HepG2 (cell line): ENCODE data around the gene PRUNE1. TPM values are rescaled to one million over a fixed set of nuclear protein-coding genes. Genes with fewer than 3 reads are reported as not detected.
A peak's percentile ranks its signal among the peaks of the same experiment; 100 is the strongest.

Experiments
- ATRX ChIP-seq: sonication (generic); formaldehyde crosslinking; IDR thresholded peaks from 2 replicates; pipeline ENCODE4 v1.4.0; 2020; ENCODE audit warnings: missing genetic modification reagents, borderline replicate concordance
- HOXD1 ChIP-seq: sonication (generic); formaldehyde crosslinking; IDR thresholded peaks from 2 replicates; pipeline ENCODE4 v1.5.0; 2020; ENCODE audit warnings: missing genetic modification reagents
- ISL2 ChIP-seq: sonication (generic); formaldehyde crosslinking; IDR thresholded peaks from 2 replicates; pipeline ENCODE4 v1.5.0; 2020; ENCODE audit warnings: missing genetic modification reagents
- KLF9 ChIP-seq: IDR thresholded peaks from 2 replicates; pipeline ENCODE4 v1.6.1; 2016; ENCODE audit warnings: low read depth
- MEIS2 ChIP-seq: sonication (generic); formaldehyde crosslinking; IDR thresholded peaks from 2 replicates; pipeline ENCODE4 v1.9.0; 2021; ENCODE audit warnings: mild to moderate bottlenecking, missing genetic modification reagents
- SMARCE1 ChIP-seq: fragments of 450-650 bp; IDR thresholded peaks from 2 replicates; pipeline ENCODE4 v1.6.1; 2017; ENCODE audit warnings: borderline replicate concordance
- ZBTB1 ChIP-seq: sonication (generic); formaldehyde crosslinking; IDR thresholded peaks from 2 replicates; pipeline ENCODE4 v1.4.0; 2020; ENCODE audit warnings: missing genetic modification reagents, borderline replicate concordance
- ZBTB4 ChIP-seq: sonication (generic); formaldehyde crosslinking; IDR thresholded peaks from 2 replicates; pipeline ENCODE4 v1.4.0; 2020; ENCODE audit warnings: missing genetic modification reagents, mild to moderate bottlenecking, borderline replicate concordance
- ZNF264 ChIP-seq: sonication (generic); formaldehyde crosslinking; IDR thresholded peaks from 2 replicates; pipeline ENCODE4 v1.4.0; 2020; ENCODE audit warnings: missing genetic modification reagents
- ZNF317 ChIP-seq: sonication (generic); formaldehyde crosslinking; IDR thresholded peaks from 2 replicates; pipeline ENCODE4 v1.5.0; 2020; ENCODE audit warnings: mild to moderate bottlenecking, missing genetic modification reagents
- ZNF33A ChIP-seq: sonication (generic); formaldehyde crosslinking; IDR thresholded peaks from 2 replicates; pipeline ENCODE4 v1.5.1; 2020; ENCODE audit warnings: missing genetic modification reagents, mild to moderate bottlenecking, moderate library complexity, borderline replicate concordance
- ZNF441 ChIP-seq: sonication (generic); formaldehyde crosslinking; IDR thresholded peaks from 2 replicates; pipeline ENCODE4 v1.7.0; 2021; ENCODE audit warnings: missing genetic modification reagents, borderline replicate concordance
- ZNF550 ChIP-seq: sonication (generic); formaldehyde crosslinking; IDR thresholded peaks from 2 replicates; pipeline ENCODE4 v1.4.0; 2020; ENCODE audit warnings: mild to moderate bottlenecking, missing genetic modification reagents, borderline replicate concordance
- ZNF652 ChIP-seq: IDR thresholded peaks from 2 replicates; pipeline ENCODE4 v1.6.1; 2016; ENCODE audit warnings: low read depth, borderline replicate concordance
- ZNF710 ChIP-seq: sonication (generic); formaldehyde crosslinking; IDR thresholded peaks from 2 replicates; pipeline ENCODE4 v1.5.0; 2020; ENCODE audit warnings: mild to moderate bottlenecking, missing genetic modification reagents, borderline replicate concordance
- ZNF841 ChIP-seq: sonication (generic); formaldehyde crosslinking; IDR thresholded peaks from 2 replicates; pipeline ENCODE4 v1.8.1; 2023; ENCODE audit warnings: missing genetic modification reagents, borderline replicate concordance
- polyA plus RNA-seq, 8 experiments: library from polyadenylated mRNA; depleted of rRNA in 3 of 8; stranded (reverse) in 7 of 8; unstranded in 1 of 8; fragments of >200 nt; fragmentation: Illumina TruSeq in 4 of 8; extraction: Trizol in 4 of 8; gene quantifications; 2 replicates each; pipeline versions ENCODE4 v1.2.1 to v1.2.3, GENCODE V29; 2011 to 2016; ENCODE audit warnings: low read depth in 4 of 8, missing spikeins in 1 of 8, mixed read lengths in 1 of 8; ENCODE audit not compliant: insufficient read depth in 1 of 8
- total RNA-seq, 5 experiments: library from RNA; depleted of rRNA; stranded (reverse); fragments of >200 nt; fragmentation: Illumina TruSeq; extraction: Trizol; gene quantifications; 2 replicates each; pipeline ENCODE4 v1.2.3, GENCODE V29; 2016; ENCODE audit warnings: low read depth in 1 of 5
- TF ChIP-seq, protein P1 (sequence below): sonication (generic); formaldehyde crosslinking; IDR thresholded peaks from 2 replicates; pipeline ENCODE4 v1.5.0; 2020; ENCODE audit warnings: mild to moderate bottlenecking, missing genetic modification reagents
- TF ChIP-seq, protein P2 (sequence below): sonication (generic); formaldehyde crosslinking; conservative IDR thresholded peaks from 2 replicates; pipeline ENCODE4 v1.8.1; 2023; ENCODE audit warnings: missing genetic modification reagents

PRUNE1 gene
- total and polyA plus RNA-seq, 2 of the 13 experiments (the other 11 are each of a cell fraction or from before 2014, with no cell fraction given): 19.0 to 31.9 TPM

DNA sequence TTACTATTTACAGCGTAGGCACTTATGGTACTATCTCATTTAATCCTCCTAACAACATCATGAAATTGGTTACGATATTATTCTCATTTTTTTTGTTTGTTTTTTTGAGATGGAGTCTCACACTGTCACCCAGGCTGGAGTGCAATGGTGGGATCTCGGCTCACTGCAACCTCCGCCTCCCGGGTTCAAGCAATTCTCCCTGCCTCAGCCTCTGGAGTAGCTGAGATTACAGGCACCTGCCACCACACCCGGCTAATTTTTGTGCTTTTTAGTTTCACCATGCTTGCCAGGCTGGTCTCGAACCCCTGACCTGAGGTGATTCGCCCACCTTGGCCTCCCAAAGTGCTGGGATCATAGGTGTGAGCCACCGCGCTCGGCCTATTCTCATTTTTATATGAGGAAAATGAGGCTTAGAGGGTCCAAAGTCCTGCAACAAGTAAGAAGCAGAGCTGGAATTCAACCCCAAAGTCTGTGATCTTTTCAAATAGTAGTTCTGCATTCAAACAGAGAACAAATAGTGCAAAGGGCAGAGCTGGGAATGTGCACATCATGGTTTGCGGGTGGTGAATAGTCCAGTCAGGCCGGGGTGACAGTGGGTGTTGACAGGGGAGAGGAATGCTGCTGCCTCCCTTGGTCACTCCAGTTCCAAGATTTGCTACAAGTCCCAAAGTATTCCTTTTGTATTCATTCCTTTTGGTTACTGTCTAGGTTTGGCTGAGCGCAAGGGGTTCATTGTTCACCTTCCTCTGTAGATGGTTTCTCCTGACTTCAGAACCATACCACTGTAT, 4.6 kb downstream of the PRUNE1 start (continued):
- no peak for TF ChIP-seq ZNF550 (CRISPR knock-in tag)
- TF ChIP-seq, protein P1, sequence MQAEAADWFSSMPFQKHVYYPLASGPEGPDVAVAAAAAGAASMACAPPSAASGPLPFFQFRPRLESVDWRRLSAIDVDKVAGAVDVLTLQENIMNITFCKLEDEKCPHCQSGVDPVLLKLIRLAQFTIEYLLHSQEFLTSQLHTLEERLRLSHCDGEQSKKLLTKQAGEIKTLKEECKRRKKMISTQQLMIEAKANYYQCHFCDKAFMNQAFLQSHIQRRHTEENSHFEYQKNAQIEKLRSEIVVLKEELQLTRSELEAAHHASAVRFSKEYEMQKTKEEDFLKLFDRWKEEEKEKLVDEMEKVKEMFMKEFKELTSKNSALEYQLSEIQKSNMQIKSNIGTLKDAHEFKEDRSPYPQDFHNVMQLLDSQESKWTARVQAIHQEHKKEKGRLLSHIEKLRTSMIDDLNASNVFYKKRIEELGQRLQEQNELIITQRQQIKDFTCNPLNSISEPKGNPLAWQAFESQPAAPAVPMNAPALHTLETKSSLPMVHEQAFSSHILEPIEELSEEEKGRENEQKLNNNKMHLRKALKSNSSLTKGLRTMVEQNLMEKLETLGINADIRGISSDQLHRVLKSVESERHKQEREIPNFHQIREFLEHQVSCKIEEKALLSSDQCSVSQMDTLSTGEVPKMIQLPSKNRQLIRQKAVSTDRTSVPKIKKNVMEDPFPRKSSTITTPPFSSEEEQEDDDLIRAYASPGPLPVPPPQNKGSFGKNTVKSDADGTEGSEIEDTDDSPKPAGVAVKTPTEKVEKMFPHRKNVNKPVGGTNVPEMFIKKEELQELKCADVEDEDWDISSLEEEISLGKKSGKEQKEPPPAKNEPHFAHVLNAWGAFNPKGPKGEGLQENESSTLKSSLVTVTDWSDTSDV: no peak
- TF ChIP-seq ZNF841: no peak
- peak; percentile 91 for TF ChIP-seq ZNF710 (CRISPR knock-in tag)
- no peak; the same call in 1 of the 2 replicates for TF ChIP-seq ZNF652 (CRISPR knock-in tag)
- peak; percentile 90 for TF ChIP-seq ZNF264 (CRISPR knock-in tag)
- TF ChIP-seq ZNF33A (CRISPR knock-in tag): peak; percentile 7; the same call in 1 of the 2 replicates
- TF ChIP-seq ATRX (CRISPR knock-in tag): no peak
- no peak for TF ChIP-seq ZNF441 (CRISPR knock-in tag)
- peak; percentile 61; the same call in 1 of the 2 replicates for TF ChIP-seq MEIS2 (CRISPR knock-in tag)
- no peak for TF ChIP-seq KLF9 (CRISPR knock-in tag)
- TF ChIP-seq ZNF317 (CRISPR knock-in tag): peak; percentile 67; the same call in 1 of the 2 replicates
- TF ChIP-seq SMARCE1: no peak
- TF ChIP-seq ZBTB1 (CRISPR knock-in tag): no peak
- TF ChIP-seq, protein P2, sequence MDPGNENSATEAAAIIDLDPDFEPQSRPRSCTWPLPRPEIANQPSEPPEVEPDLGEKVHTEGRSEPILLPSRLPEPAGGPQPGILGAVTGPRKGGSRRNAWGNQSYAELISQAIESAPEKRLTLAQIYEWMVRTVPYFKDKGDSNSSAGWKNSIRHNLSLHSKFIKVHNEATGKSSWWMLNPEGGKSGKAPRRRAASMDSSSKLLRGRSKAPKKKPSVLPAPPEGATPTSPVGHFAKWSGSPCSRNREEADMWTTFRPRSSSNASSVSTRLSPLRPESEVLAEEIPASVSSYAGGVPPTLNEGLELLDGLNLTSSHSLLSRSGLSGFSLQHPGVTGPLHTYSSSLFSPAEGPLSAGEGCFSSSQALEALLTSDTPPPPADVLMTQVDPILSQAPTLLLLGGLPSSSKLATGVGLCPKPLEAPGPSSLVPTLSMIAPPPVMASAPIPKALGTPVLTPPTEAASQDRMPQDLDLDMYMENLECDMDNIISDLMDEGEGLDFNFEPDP (CRISPR knock-in tag): no peak
- no peak for TF ChIP-seq HOXD1 (CRISPR knock-in tag)
- TF ChIP-seq ISL2 (CRISPR knock-in tag): no peak; the same call in 1 of the 2 replicates
- no peak; the same call in 1 of the 2 replicates for TF ChIP-seq ZBTB4 (CRISPR knock-in tag)
